T follicular helper cell (primary cell): Measurements from ENCODE around the gene SGF29.
A peak's percentile ranks its signal among the peaks of the same experiment; 100 is the strongest.
"Not testable (repeated sequence)": the region's sequence is repeated elsewhere in the genome, so short reads cannot be mapped to it uniquely, and the experiment has no call there.

Source experiments
- DNase-seq: peaks from one replicate; pipeline ENCODE4 v3.0.0-alpha.2; 2020; ENCODE audit warnings: low read depth
- total RNA-seq, 2 experiments: gene quantifications; one replicate each; lab custom pipeline; 2026; lab: John Stamatoyannopoulos, UW

The SGF29 gene
- 28.6 to 47.3 reads per million in 2 experiments for total RNA-seq

DNA sequence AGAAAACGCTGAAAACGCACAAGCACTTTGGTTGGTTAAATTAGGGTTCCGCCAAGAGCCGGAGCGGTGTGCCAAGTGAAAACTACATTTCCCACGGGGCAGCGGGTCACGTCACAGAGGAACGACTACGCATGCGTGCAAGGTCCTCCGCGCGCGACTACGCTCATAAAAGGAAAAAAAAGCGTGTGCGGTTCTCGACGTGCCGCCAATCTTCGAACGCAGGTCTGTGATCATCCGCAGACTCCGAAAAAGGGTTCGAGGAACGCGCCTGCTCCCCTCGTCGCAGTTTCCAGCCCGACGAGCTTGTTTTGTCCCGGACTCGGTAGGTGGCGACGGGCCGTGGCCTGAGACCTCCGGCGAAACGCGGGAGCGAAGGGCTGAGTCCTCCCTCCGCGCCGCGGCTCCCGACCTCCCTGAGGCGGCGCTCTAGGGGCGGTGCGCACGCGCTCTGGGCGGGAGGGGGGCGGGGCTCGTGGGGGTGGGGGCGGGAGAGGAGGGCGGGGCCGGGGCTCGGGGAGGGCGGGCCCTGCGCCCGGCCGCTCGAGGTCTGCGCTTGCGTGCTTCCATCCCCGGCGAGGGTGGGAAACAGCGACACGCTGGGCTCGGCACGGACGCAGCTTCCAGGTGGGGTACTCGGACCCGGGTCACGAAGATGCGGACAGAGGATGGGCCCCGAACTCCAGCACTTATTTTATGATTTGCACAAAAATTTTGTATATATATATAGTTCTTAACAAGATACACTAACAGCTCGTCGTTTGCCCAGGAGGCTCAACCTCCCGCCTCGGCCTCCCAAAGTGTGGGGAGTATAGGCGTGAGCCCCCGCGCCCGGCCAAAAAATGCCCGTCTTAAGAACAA is at the start of gene SGF29:
SGF29 (plus strand) TSS at position 145 of the 858 bp plus-strand sequence. CDS start 27,150 bp downstream, outside the sequence.
- peak; percentile 89 for DNase-seq

DNA sequence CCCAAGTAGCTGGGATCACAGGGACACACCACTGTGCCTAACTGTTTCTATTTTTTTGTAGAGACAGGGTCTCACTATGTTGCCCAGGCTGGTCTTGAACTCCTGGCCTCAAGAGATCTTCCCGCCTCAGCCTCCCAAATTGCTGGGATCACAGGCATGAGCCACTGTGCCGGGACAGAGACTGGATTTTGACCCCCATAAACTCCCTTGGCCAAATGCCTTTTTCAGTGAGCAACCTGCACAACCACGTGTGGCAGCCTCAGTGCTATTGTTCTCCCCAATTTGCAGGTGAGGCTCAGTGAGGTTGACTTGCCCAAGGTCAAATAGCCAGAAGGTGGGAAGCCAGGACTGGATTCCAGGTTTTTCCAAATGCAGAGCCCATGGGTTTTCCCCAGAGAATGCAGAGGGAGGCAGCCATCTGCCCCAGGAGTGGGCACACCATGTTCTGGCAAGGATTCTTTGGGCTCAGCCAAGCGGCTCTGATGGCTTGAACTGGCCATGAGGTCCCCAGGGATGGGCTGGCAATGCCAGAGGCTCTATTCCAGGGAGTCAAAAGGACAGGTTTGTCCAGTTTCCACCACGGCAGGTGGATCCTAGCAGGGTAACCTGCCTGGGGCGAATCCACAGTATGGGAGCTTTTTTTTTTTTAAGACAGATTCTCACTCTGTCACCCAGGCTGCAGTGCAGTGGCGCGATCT is 48.9 kb upstream of the SGF29 start:
- DNase-seq, result no peak

DNA sequence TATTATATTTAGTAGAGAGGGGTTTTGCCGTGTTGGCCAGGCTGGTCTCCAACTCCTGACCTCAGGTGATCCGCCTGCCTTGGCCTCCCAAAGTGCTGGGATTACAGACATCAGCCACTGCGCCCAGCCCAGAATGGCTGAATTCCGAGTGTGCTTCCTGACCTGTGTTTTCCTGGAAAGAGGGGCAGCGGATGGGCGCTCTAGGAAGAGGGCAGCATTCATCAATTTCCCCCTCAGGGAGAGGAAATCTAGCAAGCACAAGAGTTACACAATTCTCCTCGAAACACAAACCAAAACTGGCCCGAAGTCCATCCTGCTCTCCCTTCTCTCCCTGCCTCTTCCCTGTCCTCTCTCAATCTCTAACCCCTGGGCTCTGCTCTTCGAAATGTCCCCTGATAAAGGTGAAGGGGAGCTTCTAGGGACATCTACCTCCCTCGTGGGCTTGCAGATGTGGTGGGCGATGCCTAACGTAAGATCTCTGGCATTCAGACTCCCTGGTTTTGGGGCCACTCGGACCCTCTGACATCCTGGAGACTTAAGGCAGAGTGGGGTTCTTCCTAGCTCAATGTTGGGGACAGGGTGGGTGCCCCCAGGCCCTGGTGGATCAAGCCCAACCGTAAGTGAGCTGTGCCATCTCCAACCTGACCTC is 48.1 kb upstream of the SGF29 start:
- no peak for DNase-seq

DNA sequence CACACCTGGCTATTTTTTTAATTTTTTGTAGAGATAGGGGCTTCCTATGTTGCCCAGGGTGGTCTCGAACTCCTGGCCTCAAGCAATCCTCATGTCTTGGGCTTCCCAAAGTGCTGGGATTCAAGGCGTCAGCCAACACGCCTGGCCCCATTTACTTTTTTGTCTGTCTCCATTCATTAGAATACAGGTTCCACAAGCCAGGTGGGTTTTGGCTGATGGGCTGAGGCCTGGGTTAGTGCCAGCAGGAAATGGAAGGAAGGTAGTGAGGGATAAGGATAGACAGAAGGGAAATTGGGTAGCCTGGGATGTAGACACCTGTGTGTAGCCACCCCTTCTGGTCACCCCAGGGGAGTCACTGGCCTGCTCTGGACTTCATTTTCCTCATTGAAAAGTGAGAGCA is 42.7 kb upstream of the SGF29 start:
- DNase-seq, result no peak

DNA sequence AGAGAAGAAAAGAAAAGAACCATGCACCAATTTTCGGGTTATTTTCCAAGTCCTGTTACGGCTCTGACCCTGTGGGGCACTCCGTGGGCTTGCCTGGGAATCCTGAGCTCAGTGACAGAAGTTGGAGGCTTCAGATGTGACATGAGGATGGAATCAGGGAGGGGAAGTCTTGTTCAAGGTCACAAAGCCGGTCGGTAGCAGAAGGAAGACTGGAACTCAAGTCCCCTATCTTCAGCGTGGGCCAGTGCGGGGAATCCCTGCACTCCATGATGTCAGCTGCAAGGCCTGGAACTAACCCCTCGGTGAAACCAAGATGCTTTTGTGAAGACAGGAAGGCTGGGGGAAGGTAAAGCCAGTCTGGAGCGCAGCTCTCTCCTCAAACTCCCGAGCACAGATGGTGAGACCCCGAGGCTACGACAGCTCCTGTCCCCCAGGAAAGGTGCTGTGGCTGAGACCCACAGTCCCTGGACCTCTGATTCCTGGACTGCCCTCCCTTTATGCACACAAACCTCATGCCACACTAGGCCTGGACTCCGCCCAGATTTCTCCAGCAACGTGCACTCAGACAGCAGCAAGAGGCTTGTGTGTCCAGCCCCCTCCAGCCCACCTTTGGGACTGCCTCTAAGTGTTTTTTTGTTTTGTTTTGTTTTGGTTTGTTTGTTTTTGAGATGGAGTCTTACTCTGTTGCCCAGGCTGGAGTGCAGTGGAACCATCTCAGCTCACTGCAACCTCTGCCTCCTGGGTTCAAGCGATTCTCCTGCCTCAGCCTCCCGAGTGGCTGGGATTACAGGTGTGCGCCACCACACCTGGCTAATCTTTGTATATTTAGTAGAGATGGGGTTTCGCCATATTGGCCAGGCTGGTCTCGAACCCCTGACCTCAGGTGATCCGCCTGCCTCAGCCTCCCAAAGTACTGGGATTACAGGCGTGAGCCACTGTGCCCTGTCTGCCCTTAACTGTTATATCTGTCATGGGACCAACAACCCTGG is 41.6 kb upstream of the SGF29 start:
- DNase-seq, result no peak

GRCh38 chr16:28513484-28514181 is 40.1 kb upstream of the SGF29 start:
- DNase-seq, result no peak

- DNase-seq, result no peak
These were observed 39.5 kb upstream of the SGF29 start for GRCh38 chr16:28514246-28514645.

- DNase-seq, result no peak
These were observed 33.0 kb upstream of the SGF29 start for GRCh38 chr16:28520672-28521071.

- no peak for DNase-seq
These were observed 32.3 kb upstream of the SGF29 start for GRCh38 chr16:28521436-28521835.

GRCh38 chr16:28522792-28523191 is 30.9 kb upstream of the SGF29 start:
- DNase-seq, result no peak

DNA sequence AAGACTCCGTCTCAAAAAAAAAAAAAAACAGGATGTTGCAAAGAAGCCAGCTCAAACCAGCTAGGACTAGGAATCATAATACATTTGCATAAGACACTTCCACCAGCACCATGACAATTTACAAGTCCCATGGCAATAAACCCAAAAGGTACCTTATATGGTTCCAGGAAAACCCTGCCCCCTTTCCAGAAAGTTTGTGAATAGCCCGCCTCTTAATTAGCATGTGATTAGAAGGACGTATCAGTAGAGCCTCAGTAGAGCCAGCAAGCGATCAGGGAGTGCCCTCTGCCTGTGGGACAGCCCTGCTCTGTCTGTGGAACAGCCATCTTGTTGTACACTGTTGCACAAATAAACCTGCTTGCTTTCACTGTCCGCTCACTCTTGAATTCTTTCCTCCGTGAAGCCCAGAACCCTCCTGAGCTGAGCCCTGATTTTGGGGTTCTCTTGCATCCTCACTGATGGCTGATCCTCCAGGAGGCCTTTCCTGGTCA is 29.0 kb upstream of the SGF29 start:
- DNase-seq, result no peak

GRCh38 chr16:28526201-28527099 is 27.3 kb upstream of the SGF29 start:
- no peak for DNase-seq

DNA sequence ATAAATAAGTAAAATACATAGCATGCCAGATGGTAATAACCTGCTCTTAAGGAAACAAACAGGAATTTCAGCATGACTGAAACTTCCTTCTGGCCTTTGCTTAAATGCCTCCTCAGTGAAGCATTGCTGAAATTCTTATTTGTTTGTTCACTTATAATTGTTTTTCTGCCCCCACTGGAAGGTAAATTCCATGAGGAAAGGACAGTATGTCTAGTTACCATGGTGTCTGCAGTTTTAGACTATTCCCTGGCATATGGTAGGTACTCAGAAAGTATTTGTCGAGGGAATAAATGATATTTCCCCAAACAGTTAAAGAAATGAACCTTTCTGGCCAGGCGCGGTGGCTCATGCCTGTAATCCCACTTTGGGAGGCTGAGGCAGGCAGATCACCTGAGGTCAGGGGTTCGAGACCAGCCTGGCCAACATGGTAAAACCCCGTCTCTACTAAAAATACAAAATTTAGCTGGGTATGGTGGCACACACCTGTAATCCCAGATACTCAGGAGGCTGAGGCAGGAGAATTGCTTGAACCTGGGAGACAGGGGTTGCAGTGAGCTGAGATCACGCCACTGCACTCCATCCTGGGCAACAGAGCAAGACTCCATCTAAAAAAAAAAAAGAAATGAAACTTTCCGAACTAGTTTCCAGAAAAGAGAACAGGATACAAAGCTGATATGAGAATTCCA is 26.5 kb upstream of the SGF29 start:
- not testable (repeated sequence) for DNase-seq

GRCh38 chr16:28527985-28528384 is 25.7 kb upstream of the SGF29 start:
- DNase-seq, result no peak

GRCh38 chr16:28528463-28528867 is 25.3 kb upstream of the SGF29 start:
- no peak for DNase-seq

DNA sequence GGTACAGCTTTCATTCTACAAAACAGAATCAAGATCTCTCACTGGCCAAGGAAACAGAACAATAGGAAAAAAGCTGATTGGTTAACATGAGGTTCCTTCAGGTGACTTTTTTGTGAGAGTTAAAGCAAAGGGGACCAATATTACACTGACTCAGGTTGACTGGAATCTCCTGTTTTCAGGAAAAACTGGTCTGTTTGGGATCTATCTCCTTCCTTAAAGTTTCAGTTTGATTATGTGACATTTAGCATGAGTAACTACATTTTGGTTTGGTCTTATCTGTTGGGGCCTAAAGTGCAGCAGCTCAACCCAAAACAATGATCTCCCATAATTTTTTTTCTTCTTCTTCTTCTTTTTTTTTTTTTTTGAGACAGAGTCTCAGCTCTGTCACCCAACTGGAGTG is 24.6 kb upstream of the SGF29 start:
- no peak for DNase-seq

GRCh38 chr16:28531777-28532744 is 21.7 kb upstream of the SGF29 start:
- no peak for DNase-seq
